ENCODE data around the gene INF2. TPM values are rescaled to one million over a fixed set of nuclear protein-coding genes. Genes with fewer than 3 reads are reported as not detected.
A peak's percentile ranks its signal among the peaks of the same experiment; 100 is the strongest.

Gene INF2
- total and polyA plus RNA-seq, 2 experiments from 2014 or later: 36.7 to 75.5 TPM

GRCh38 chr14:104683653-104684448 lies 5.6 kb upstream of the INF2 start:
- no peak overlapping the region for H3K27ac ChIP-seq (ENCODE audit: low read depth)

GRCh38 chr14:104684449-104684821 lies 5.0 kb upstream of the INF2 start:
- H3F3A ChIP-seq (replicated peaks; ENCODE audit: low read depth): peaks cover 26% of the 10 kb centered on the region
- no peak overlapping the region for H3K4me3 ChIP-seq
- peaks cover 48% of the 10 kb centered on the region for H3K4me1 ChIP-seq (ENCODE audit: insufficient read depth)
- no peak overlapping the region for H3K27ac ChIP-seq (ENCODE audit: low read depth)
- H4K20me1 ChIP-seq (replicated peaks; ENCODE audit: insufficient read depth): no peaks in the 10 kb centered on the region
- H3K27me3 Mint-ChIP-seq (ENCODE audit: insufficient read depth, low read depth, poor library complexity): peaks cover 35% of the 10 kb centered on the region
- no peaks in the 10 kb centered on the region; the same call in 2 of the 3 replicates for H3K36me3 Mint-ChIP-seq (ENCODE audit: low read depth)
- no peaks in the 10 kb centered on the region for H3K79me2 ChIP-seq (replicated peaks; ENCODE audit: insufficient read depth)
- no peak for DNase-seq (ENCODE audit: low spot score)
- no peak for ATAC-seq
- no peak overlapping the region for H3K4me2 ChIP-seq
- no peaks in the 10 kb centered on the region for H3K27me3 ChIP-seq (ENCODE audit: insufficient read depth)
- no peaks in the 10 kb centered on the region; the same call in 2 of the 3 replicates for H3K9me3 Mint-ChIP-seq
- H3K9me2 ChIP-seq (ENCODE audit: insufficient read depth): no peaks in the 10 kb centered on the region
- no peak overlapping the region for H3K4me3 Mint-ChIP-seq
- H2AFZ ChIP-seq: no peak overlapping the region
- no peak overlapping the region for H3K27ac Mint-ChIP-seq
- peaks cover 55% of the 10 kb centered on the region for H3K4me1 Mint-ChIP-seq
- no peaks in the 10 kb centered on the region for H3K36me3 ChIP-seq (ENCODE audit: insufficient read depth)
- TF ChIP-seq ZNF114 (CRISPR knock-in tag; IDR thresholded peaks at IDR 0.05): no peak
- no peak for TF ChIP-seq NANOG (IDR thresholded peaks at IDR 0.05; ENCODE audit: borderline replicate concordance)
- TF ChIP-seq STAT1 (IDR thresholded peaks at IDR 0.05; ENCODE audit: unreplicated experiment): no peak
- no peak for TF ChIP-seq ZNF331 (CRISPR knock-in tag; IDR thresholded peaks at IDR 0.05; ENCODE audit: low read depth)
- TF ChIP-seq CREB1 (CRISPR knock-in tag; IDR thresholded peaks at IDR 0.05; ENCODE audit: low read depth): no peak
- no peak for TF ChIP-seq ETS1 (IDR thresholded peaks at IDR 0.05)
- no peak for TF ChIP-seq POLR2AphosphoS5 (IDR thresholded peaks at IDR 0.05; ENCODE audit: low read depth)
- TF ChIP-seq EZH2 (IDR thresholded peaks at IDR 0.05; ENCODE audit: low read depth, unreplicated experiment): no peak

More at GRCh38 chr14:104683653-104684448, 5.6 kb upstream of the INF2 start:
- Histone ChIP-seq H3K4me1 (ENCODE audit: insufficient read depth) (peaks cover 50% of the 10 kb centered on the region), H3F3A (replicated peaks; ENCODE audit: low read depth) (peaks cover 26% of the 10 kb centered on the region), H3K36me3 (ENCODE audit: insufficient read depth) (no peaks in the 10 kb centered on the region), H3K4me2 (no peak overlapping the region; the same call in 1 of the 2 replicates), H3K79me2 (replicated peaks; ENCODE audit: insufficient read depth) (no peaks in the 10 kb centered on the region), H4K20me1 (replicated peaks; ENCODE audit: insufficient read depth) (no peaks in the 10 kb centered on the region), H3K27me3 (ENCODE audit: insufficient read depth) (no peaks in the 10 kb centered on the region), H3K4me3 (no peak overlapping the region), H3K9me2 (ENCODE audit: insufficient read depth) (no peaks in the 10 kb centered on the region), H2AFZ (no peak overlapping the region)
- Mint-ChIP-seq H3K4me1 (peaks cover 55% of the 10 kb centered on the region), H3K27me3 (ENCODE audit: insufficient read depth, low read depth, poor library complexity) (peaks cover 35% of the 10 kb centered on the region), H3K36me3 (ENCODE audit: low read depth) (no peaks in the 10 kb centered on the region; the same call in 2 of the 3 replicates), H3K9me3 (no peaks in the 10 kb centered on the region; the same call in 2 of the 3 replicates), H3K4me3 (no peak overlapping the region; the same call in 2 of the 3 replicates), H3K27ac (peak overlapping the region; percentile 11; the same call in 1 of the 2 replicates)
- TF ChIP-seq JUNB (IDR thresholded peaks at IDR 0.05; ENCODE audit: unreplicated experiment) (no peak), REST (IDR thresholded peaks at IDR 0.05; ENCODE audit: unreplicated experiment) (no peak), ZNF114 (CRISPR knock-in tag; IDR thresholded peaks at IDR 0.05) (no peak), ZNF331 (CRISPR knock-in tag; IDR thresholded peaks at IDR 0.05; ENCODE audit: low read depth) (no peak)
- no peak for ATAC-seq
- no peak for DNase-seq (ENCODE audit: low spot score)
